ENCODE results near the gene HOXC10.

HOXC10 gene

GRCh38 chr12:54017027-54017788, 32.3 kb downstream of the HOXC10 start:
- DNase-seq, result no peak
- ATAC-seq, result peak; percentile 36

DNA sequence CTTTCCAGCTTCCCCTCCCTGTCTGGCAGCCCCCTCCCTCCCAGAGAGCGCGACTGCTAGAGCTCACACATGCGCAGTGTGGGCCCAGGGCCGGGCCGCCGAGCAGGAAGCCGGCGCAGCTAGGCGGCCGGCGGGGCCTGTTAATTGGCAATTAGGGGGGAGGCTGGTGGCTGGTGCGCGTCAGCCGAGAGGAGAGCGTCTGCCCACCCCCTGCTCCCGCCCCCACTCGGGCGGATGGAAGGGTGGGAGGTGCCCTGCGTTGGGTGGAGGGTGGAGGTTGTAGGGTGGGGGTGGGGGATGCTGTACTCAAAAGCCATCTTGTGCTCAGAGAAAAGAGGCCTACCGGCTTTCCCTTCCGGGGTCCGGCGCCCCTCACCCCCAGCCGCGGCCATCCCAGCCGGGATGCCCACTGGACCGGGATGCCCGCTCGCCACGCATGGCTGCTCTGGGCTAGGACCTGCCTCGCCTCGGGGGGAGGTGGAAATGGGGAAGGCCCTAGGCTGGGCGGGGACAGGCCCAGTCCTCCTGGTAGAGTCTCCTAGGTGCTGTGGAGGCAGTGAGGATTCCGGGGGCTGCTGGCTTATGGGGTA, 33.0 kb downstream of the HOXC10 start:
- ATAC-seq (peak; percentile 78), DNase-seq (peak; percentile 77)

DNA sequence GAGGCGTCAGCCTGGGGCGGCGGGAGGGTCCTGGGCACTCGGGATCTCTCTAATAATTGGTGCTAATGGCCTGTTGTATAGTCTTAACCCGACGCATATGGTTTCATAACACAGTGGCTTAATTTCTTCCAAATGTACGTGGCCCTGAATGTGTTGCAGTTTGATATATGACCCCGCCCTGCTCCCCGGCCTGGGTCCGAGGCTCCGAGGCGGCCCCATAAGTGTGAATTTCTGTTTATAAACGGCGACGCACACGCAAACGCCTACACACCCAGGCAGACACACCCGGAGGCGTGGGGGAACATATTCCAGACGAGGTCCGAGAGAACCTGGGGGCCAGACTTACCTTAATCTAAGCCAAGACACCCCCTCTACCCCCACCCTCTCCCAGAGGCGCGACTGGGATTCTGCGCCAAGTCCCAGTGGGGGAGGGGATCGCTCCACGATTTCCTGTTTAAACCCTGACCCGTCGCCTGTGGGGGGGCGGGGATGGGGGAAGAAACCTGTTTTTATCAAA, 33.6 kb downstream of the HOXC10 start:
- ATAC-seq, result no peak
- DNase-seq, result no peak

- ATAC-seq (no peak), DNase-seq (no peak)
These were observed 34.3 kb downstream of the HOXC10 start for GRCh38 chr12:54019091-54019811.

GRCh38 chr12:54019924-54020590, 35.1 kb downstream of the HOXC10 start:
- no peak for DNase-seq
- ATAC-seq, result no peak

DNA sequence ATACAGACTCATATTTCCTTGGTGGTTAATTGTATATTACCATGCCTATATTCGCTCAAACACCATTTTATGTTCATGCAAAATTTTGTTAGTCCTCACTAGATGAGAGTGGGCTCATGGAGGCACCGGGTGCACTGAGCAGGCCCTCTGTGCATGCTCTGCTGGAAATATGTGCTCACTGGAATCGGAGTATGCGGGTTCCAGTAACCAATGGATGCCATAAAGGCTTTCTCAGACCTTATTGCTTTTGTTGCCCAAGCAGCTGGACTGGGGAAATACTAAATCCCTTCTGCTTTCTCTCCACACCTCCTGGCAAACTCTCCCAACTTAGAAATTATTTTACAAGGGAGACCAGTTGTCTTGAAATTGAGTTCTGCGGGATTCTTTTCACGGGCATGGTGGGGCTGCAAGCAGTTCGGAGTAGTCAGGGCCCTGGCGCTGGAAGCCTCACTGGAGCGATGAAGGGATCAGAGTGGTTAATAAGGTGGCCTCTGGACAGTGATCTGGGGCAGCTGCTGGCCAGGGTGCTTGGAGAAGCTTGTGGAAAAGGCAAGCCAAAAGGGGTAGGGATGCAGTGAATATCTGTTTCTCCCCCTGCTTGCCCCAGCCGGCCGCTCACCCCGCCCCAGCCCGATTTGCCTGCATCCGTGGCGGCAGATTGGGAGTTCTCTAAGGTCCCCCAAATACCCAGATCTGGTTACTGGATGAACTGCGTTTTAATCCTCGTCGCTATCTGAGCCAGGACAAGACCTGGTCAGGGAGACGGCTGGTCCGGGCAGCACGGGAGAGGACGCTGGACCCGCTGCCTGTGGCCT, 35.9 kb downstream of the HOXC10 start:
- ATAC-seq (no peak), DNase-seq (no peak)

GRCh38 chr12:54021432-54022013, 36.6 kb downstream of the HOXC10 start:
- DNase-seq, result no peak
- ATAC-seq, result no peak

DNA sequence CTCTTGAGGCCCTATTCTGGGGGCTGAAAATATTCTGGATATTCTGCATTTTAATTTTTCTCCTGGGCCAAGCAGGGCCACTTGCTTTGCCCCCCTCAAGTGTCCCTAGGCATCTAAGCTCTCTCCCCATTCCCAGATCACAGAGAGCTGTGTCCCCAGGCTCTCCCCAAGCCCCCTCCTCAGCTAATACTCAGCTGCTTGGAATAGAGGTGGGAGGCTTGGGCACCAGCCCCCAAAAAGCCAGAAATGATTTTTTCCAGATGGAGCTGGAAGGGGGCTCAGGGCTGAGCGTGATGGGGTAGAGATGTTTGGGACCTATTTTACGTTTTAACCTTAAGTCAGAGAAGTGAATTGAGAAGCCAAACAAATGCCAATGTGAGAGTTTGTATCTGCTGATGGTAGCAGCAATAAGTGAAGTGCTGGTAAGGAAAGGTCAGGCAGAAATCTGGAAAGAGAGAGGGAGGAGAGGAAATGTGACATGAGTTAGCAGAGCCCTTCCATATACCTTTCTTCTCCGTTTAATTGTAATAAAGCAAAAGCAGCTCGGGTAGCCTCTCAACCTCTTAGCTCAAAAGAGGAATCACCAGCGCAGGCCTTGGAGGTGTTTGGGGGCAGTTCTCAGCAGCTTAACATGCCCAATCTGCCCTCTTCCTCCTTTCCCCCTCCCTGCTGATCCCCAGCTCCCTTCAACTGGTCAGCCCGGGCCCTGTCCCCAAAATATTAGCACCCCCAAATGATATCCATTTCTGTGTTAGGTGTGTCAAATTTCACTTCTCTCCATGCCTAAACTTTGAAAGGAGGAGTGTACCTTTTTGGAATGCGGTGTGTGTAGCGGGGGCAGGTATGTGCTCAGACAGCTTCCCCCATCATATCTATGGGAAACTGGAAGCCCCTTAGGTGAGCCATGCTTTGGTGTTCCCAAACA, 38.3 kb downstream of the HOXC10 start:
- no peak for DNase-seq
- no peak for ATAC-seq

GRCh38 chr12:54024127-54024526, 39.2 kb downstream of the HOXC10 start:
- no peak for ATAC-seq
- no peak for DNase-seq

- no peak for DNase-seq
- no peak for ATAC-seq
These were observed 39.8 kb downstream of the HOXC10 start for GRCh38 chr12:54024581-54025305.

DNA sequence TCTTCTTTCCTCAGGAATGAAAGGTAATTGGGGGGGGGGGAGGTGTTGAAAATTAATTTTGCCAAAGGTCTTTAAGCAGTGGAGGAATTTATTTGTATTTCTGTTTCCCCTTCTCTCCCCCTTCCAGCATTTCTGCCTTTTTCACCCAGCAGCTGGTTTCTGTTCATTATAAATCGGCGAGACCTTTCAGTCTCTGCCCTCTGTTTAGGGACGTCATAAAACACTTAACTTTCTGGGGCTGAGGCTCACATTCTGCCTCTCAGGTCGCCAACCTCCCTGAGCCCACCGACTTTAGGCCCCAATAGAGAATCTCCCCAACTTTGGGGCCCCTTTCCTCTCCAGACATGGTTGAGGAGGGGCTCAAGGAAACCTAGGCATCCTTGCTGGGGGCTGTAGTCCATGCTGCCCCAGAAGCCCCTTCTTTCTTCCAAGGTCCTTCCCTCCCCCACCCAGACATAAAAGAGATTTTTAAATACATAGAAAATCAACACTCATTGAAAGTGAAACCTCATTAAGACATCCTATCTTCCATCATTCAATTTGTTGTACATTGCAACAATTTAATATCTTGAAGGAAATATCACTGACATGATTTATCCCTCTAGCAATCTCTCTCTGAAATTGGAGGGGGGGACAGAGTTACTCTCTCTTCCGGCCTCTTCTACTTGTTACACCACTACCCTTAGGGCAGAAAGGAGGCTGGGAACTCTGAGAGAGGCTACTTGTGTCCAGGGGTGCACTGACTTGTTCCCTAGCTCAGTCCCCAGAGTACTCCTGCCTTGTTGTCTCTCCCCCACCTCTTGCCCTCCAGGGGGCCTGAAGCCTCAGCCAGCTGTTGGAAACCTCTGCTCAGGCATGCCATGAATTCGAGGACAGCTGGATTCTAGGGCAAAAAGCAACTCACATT, 40.8 kb downstream of the HOXC10 start:
- no peak for ATAC-seq

GRCh38 chr12:54026640-54027441, 41.9 kb downstream of the HOXC10 start:
- ATAC-seq, result no peak
- DNase-seq, result no peak

More for the DNA sequence above, 40.8 kb downstream of the HOXC10 start:
- DNase-seq, result no peak

DNA sequence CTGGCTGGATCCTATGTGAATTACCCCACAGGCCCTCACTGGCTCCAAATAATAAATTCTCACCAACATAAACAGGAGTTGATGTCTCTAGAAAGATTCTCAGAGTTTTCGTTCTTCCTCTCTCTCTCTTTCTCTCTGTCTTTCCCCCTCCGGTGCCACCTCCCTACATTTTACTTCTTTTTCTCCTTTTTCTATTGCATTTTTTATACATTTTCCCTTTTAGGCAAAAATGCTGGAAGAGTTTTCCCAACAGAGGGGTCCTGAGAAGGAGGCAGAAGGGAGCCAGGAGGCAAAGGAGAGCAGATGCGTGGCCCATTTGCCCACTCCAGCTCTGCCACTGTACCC, 42.5 kb downstream of the HOXC10 start:
- DNase-seq (no peak), ATAC-seq (no peak)

GRCh38 chr12:54028314-54029201, 43.6 kb downstream of the HOXC10 start, which contains the start of gene HOXC6:
Gene HOXC6 (plus strand): TSS chr12:54028440. CDS start chr12:54028522, 82 bp downstream.
- DNase-seq (no peak), ATAC-seq (no peak)

DNA sequence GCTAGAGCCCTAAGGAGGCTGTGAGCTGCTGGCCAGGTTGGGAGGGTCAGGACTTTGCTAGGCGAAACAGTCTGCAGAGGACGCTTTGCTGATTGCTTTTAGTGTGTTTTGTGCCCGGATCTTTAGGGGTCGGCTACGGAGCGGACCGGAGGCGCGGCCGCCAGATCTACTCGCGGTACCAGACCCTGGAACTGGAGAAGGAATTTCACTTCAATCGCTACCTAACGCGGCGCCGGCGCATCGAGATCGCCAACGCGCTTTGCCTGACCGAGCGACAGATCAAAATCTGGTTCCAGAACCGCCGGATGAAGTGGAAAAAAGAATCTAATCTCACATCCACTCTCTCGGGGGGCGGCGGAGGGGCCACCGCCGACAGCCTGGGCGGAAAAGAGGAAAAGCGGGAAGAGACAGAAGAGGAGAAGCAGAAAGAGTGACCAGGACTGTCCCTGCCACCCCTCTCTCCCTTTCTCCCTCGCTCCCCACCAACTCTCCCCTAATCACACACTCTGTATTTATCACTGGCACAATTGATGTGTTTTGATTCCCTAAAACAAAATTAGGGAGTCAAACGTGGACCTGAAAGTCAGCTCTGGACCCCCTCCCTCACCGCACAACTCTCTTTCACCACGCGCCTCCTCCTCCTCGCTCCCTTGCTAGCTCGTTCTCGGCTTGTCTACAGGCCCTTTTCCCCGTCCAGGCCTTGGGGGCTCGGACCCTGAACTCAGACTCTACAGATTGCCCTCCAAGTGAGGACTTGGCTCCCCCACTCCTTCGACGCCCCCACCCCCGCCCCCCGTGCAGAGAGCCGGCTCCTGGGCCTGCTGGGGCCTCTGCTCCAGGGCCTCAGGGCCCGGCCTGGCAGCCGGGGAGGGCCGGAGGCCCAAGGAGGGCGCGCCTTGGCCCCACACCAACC, 44.8 kb downstream of the HOXC10 start:
- ATAC-seq, result no peak
- no peak for DNase-seq
